Endothelial cell of umbilical vein (primary cell): ENCODE measurements around the gene ACOT13.

Experiments used
- EZH2 ChIP-seq: IDR thresholded peaks from 2 replicates; pipeline ENCODE4 v1.6.1; 2012; ENCODE audit warnings: borderline replicate concordance, low read depth, mild to moderate bottlenecking, moderate library complexity, low read length, inconsistent platforms; ENCODE audit not compliant: severe bottlenecking
- TF ChIP-seq, protein P1 (sequence below), 2 donors: IDR thresholded peaks; 1 replicate in 1 of 2; 2 replicates in 1 of 2; pipeline ENCODE4 v1.5.1; 2011; ENCODE audit warnings: low read length in 2 of 2, mild to moderate bottlenecking in 2 of 2, moderate library complexity in 2 of 2, control low read depth in 1 of 2, inconsistent platforms in 1 of 2, low read depth in 1 of 2; ENCODE audit not compliant: insufficient read depth in 1 of 2; ENCODE audit errors: extremely low read depth in 1 of 2

- TF ChIP-seq, protein P1, sequence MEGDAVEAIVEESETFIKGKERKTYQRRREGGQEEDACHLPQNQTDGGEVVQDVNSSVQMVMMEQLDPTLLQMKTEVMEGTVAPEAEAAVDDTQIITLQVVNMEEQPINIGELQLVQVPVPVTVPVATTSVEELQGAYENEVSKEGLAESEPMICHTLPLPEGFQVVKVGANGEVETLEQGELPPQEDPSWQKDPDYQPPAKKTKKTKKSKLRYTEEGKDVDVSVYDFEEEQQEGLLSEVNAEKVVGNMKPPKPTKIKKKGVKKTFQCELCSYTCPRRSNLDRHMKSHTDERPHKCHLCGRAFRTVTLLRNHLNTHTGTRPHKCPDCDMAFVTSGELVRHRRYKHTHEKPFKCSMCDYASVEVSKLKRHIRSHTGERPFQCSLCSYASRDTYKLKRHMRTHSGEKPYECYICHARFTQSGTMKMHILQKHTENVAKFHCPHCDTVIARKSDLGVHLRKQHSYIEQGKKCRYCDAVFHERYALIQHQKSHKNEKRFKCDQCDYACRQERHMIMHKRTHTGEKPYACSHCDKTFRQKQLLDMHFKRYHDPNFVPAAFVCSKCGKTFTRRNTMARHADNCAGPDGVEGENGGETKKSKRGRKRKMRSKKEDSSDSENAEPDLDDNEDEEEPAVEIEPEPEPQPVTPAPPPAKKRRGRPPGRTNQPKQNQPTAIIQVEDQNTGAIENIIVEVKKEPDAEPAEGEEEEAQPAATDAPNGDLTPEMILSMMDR (IDR thresholded peaks at IDR 0.05; ENCODE audit: extremely low read depth in 1 of 2, insufficient read depth in 1 of 2, low read depth in 1 of 2, low read length in 2 of 2) = no peak
- no peak for TF ChIP-seq EZH2
Measured at GRCh38 chr6:24631671-24632070, 35.2 kb upstream of the ACOT13 start.
